Muscle of back (tissue), 11 donors: ENCODE data around the gene ANK3. TPM values are rescaled to one million over a fixed set of nuclear protein-coding genes. Genes with fewer than 3 reads are reported as not detected.
"Not testable (repeated sequence)": the region's sequence is repeated elsewhere in the genome, so short reads cannot be mapped to it uniquely, and the experiment has no call there.

Experiments
- DNase-seq, 3 donors: peaks; one replicate each; pipeline versions ENCODE4 v3.0.0 to v3.0.0-alpha.2; 2013
- polyA plus RNA-seq, 10 donors: library from polyadenylated mRNA; unstranded; fragments of 120-200 nt; gene quantifications; one replicate each; pipeline ENCODE4 v1.2.1, GENCODE V29; 2013; ENCODE audit not compliant: insufficient read length in 10 of 10

Gene ANK3
- polyA plus RNA-seq, 10 donors, result 64.6 to 165 (median 101) TPM

- DNase-seq, result no peak
Measured at GRCh38 chr10:60040014-60040662, 349.5 kb downstream of the ANK3 start.

GRCh38 chr10:60035984-60036383, 353.7 kb downstream of the ANK3 start:
- DNase-seq, result no peak

GRCh38 chr10:60035375-60035774, 354.3 kb downstream of the ANK3 start:
- not testable (repeated sequence) for DNase-seq

- DNase-seq, result peak; percentile 42 to 57 (median 52)
Measured at GRCh38 chr10:60032723-60033122, 357.0 kb downstream of the ANK3 start.

GRCh38 chr10:60031664-60032063, 358.0 kb downstream of the ANK3 start:
- peak in 1 of 3 donors; percentile 11 for DNase-seq

GRCh38 chr10:60031183-60031582, 358.5 kb downstream of the ANK3 start:
- DNase-seq, result peak in 1 of 3 donors; percentile 24

GRCh38 chr10:60029475-60029874, 360.2 kb downstream of the ANK3 start:
- no peak for DNase-seq

GRCh38 chr10:60028081-60028480, 361.6 kb downstream of the ANK3 start:
- DNase-seq, result no peak

GRCh38 chr10:60025279-60025678, 364.4 kb downstream of the ANK3 start:
- DNase-seq, result no peak

GRCh38 chr10:60024506-60024905, 365.2 kb downstream of the ANK3 start:
- DNase-seq, result no peak

- DNase-seq, result no peak
Measured at GRCh38 chr10:60023155-60023877, 366.4 kb downstream of the ANK3 start.

GRCh38 chr10:60021361-60021760, 368.3 kb downstream of the ANK3 start:
- no peak for DNase-seq

GRCh38 chr10:60016794-60017193, 372.9 kb downstream of the ANK3 start:
- no peak for DNase-seq

- DNase-seq, result no peak
Measured at GRCh38 chr10:60009710-60010383, 379.8 kb downstream of the ANK3 start.

GRCh38 chr10:60009276-60009675, 380.4 kb downstream of the ANK3 start:
- no peak for DNase-seq

- no peak for DNase-seq
Measured at GRCh38 chr10:60008816-60009215, 380.9 kb downstream of the ANK3 start.

GRCh38 chr10:60006062-60006461, 383.6 kb downstream of the ANK3 start:
- no peak for DNase-seq

GRCh38 chr10:60003651-60004523, 385.8 kb downstream of the ANK3 start:
- peak; percentile 6 to 52 (median 45) for DNase-seq

GRCh38 chr10:60000747-60001146, 388.9 kb downstream of the ANK3 start:
- no peak for DNase-seq

- DNase-seq, result peak; percentile 15 to 57 (median 54)
Measured at GRCh38 chr10:59997827-59998525, 391.7 kb downstream of the ANK3 start.

GRCh38 chr10:59995862-59996261, 393.8 kb downstream of the ANK3 start:
- DNase-seq, result peak; percentile 21 to 50 (median 36)
